Middle frontal gyrus (tissue), 1 donor: Measurements from ENCODE around the gene RAX2.
"Not testable (repeated sequence)": the region's sequence is repeated elsewhere in the genome, so short reads cannot be mapped to it uniquely, and the experiment has no call there.

Experiments
- DNase-seq: peaks from one replicate; pipeline ENCODE4 v3.0.0-alpha.2; 2015; ENCODE audit warnings: low spot score; ENCODE audit errors: extremely low spot score

The RAX2 gene

DNA sequence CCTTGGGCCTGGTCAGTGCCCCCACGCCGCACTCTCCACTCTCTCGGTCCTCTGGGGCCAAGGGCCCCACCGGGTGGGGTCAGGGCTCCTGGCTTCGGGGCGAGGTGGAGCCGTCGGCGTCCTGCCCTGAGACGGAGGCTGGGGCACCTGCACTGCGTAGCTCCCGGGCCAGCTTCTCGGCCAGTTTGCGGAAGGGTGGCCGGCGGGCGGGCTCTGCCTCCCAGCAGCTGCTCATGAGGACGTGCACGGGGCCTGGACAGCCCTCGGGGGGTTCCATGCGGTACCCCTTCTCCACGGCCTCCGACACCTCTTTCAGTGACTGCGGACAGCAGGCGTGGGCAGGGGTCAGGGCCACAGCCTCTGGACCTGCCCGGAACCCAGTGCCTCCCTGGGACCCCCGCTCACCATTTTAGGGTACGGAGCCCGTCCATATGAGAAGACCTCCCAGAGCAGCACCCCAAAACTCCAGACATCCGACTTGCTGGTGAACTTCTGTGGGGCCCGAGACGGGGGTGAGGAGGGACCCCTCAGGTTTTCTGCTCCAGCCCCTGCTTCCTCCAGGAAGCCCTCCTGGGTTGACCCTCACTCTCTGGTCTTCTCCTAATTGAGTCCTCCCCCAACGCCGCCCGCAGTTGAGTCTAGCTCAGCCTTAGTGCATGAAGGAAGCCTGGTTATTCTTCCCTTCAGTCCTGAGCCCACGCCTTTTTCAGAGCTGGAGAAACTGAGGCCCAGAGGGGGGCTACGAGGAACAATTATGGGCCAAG lies 6.3 kb upstream of the RAX2 start:
- DNase-seq: no peak

GRCh38 chr19:3776479-3777040 lies 4.5 kb upstream of the RAX2 start:
- DNase-seq: no peak

GRCh38 chr19:3775831-3776230 lies 3.8 kb upstream of the RAX2 start:
- DNase-seq: no peak

DNA sequence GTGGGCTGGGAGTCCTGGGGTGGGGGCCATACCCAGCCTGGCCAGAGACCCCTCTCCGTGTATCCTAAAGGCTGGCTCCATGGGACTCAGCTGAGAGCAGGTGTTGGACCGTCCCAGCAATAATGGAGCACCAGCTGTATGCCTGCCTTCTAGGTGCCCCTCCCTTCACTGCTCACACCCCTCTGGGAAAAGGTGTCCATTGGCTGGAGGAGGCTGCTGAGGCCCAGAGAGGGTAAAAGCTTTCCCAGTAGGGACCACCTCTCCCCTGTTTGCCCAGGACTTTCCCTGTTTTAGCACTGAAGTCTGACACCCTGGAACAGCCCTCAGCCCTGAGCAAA lies 3.3 kb upstream of the RAX2 start:
- DNase-seq: no peak

DNA sequence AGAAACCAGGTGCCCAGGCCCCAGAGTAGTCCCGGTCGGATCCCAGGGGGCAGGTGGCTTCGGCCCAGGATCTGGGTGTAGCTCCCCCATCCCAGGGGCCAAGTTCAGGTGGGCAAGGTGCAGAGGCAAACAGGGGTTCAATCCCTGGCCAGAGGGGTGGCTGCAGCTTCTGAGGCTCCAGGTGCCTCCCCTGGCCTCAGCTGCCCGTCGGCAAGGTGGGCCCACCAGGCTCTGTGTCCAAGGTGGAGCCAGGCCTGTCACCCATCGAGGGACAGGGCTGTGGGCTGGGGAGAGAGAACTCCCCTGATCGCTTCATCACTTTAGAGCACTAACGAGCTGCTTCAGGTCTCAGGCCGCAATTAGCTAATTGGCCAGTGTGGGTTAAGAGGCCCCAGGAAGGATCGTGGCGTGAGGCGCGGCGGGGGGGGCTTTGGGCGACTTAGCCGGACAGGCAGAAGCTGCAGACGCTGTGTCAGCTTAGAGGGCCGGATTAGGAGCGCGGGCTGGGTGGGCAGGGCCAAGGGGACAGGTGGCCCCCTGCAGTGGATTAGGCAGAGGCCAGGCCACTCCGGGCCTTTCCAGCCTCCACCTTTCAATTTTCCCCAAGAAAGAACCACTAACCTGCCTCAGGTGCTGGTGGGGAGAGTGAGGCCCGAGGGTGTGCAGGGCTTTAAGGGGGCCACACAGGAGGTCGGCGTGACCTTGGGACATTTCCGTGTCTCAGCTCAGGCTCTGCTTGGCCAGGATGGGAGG lies 2.8 kb upstream of the RAX2 start:
- no peak for DNase-seq

GRCh38 chr19:3773814-3774515 lies 1.9 kb upstream of the RAX2 start:
- no peak for DNase-seq

DNA sequence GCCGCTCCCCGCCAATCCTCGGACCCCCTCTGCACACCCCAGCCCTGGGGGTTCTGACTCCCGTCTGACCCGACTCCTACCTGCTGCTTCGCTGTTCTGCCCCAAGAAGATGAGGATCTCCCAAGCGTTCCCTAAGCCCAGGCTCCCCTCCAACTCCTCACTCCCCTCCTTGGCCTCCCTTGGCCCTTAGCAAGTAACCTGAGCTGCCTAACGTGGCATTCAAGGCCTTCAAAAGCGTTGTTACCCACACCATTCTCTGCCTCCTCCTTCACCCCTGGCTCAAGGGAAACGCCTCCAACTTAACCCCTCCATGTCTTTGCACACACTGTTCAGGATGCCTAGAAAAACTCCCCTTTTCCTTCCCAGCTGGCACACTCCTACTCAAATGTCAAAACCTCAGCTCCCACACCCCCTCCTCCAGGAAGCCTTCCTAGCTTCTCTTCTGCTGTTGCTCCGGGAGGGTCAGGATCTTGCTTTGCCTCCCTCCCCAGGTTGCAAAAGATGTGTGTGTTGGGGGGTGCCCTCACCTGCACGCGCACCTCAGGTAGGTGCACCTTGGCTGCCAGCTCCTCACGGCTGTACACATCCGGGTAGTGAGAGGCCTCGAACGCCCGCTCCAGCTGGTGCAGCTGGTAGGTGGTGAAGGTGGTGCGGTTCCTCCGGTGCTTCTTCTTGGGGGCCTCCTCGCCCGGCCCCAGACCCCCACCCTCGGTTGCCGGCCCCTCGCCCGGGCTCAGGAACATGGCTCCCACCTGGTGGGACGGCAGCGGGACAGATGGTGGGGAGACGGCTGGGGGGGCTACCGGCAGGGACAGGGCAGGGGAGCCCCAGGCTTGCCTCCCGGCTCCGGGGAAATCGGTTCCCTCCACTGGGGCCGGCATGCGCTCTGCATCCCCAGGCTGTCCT lies 775 bp downstream of the RAX2 start:
- no peak for DNase-seq

DNA sequence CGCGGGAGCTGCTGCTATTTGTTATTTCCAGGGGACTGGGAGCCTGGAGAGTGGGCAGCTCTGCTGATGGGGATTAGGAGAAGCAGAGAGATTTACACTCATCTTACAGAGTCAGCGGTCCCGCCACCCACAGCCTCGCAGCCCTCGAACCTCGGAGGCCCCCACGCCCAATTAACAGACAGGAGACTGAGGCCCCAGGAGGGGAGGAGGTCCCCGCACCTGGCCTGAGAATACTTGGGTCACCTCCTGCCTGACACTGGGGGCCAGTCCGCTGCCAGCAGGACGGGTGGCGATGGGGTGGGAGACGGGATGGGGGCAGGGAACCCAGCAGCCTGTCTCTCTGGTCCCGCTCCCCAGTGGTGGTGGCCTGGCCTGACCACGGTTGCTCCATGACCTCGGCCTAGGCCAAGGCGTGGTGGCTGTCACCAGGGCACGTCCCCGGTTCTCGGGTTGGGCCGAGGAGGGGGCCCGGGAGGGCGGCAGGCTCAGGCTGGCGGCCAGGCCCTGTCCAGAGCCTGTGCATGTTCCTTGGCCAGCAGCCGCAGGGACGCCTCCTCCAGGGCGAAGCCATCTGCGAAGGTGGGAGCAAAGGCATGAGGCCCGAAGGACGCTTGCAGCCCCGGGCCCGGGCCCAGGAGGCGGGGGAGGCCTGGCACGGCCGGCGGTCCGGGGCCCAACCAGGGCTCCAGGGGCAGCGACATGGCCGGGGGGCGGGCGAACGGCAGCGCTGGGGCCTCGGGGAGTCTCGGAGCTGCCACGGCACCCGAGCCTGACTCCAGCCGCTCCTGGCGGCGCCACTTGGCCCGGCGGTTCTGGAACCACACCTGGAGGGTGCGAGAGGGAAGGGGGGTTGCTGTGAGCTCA lies 1.7 kb downstream of the RAX2 start:
- DNase-seq: no peak

GRCh38 chr19:3769494-3769893 lies 2.5 kb downstream of the RAX2 start:
- DNase-seq: no peak

GRCh38 chr19:3768748-3769099 lies 3.3 kb downstream of the RAX2 start:
- DNase-seq: no peak

GRCh38 chr19:3768015-3768747 lies 3.8 kb downstream of the RAX2 start:
- no peak for DNase-seq

DNA sequence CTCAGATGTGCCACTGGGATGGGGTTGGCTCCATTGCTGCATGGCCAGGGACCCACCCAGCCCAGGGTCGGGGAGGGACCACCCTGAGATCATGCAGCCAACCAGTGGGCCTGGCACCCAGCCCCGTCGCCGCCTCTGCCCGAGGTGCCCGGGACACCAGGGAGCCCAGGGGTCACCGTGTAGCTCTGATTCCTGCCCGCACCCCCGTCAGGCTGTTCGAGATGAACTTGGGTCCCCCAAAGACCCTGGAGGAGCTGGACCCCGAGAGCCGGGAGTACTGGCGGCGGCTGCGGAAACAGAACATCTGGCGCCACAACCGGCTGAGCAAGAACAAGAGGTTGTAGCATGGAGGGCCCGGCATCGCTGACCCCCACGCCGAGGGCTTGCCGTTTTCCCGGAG lies 5.0 kb downstream of the RAX2 start:
- DNase-seq: no peak

DNA sequence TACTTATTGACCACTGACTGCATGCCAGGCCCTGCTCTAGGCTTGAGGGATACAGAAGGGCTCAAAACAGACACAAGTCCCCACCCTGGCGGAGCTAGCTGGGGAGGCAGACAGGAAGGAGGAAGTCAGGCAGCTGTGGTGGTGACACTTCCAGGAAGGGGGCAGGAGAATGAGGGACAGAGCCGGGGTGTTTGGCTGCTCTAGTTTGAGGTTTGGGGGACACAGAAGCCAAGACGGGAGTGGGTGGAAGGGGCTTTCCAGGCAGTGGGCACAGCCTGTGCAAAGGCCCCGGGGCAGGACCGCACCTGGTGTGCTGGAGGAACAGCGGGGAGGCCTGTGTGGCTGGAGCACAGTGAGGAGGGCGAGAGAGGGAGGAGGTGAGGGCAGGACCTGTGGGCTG lies 5.5 kb downstream of the RAX2 start:
- no peak for DNase-seq

GRCh38 chr19:3765757-3766156 lies 6.3 kb downstream of the RAX2 start:
- not testable (repeated sequence) for DNase-seq

DNA sequence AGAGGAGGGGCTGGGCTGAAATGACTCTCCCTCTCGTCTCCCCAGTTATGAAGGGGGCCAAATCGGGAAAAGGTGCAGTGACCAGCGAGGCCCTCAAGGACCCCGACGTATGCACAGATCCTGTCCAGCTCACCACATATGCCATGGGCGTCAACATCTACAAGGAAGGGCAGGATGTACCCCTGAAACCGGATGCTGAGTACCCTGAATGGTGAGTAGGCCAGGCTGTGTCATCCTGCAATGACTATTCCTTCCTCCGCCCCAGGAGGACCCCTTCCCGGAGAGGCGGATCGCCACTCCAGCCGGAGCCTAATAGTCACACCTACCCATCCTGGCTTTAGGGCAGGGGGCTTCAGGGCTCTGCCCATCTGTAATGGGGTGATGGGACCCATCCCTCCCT lies 6.9 kb downstream of the RAX2 start:
- no peak for DNase-seq

GRCh38 chr19:3762501-3763459 lies 9.2 kb downstream of the RAX2 start, which contains the start of gene MRPL54:
Gene MRPL54, plus strand, starts transcription at chr19:3762682. Its CDS starts 19 bp downstream, at chr19:3762701.
- DNase-seq: peak; percentile 99

DNA sequence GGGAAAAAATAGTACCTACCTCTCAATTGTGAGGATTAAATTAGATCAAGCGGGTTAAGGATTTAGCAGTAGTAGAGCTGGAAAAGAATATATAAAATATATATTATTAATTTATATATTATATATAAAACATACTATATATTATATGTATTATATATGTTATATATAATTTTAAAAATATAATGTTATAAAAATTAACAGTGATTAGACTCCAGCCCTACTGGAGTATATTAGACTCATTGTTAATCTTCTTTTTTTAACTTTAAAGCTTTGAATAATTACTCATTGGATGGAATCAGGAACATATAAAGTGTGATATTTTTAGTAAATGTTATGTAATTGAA lies 9.9 kb downstream of the RAX2 start:
- DNase-seq: peak; percentile 6

DNA sequence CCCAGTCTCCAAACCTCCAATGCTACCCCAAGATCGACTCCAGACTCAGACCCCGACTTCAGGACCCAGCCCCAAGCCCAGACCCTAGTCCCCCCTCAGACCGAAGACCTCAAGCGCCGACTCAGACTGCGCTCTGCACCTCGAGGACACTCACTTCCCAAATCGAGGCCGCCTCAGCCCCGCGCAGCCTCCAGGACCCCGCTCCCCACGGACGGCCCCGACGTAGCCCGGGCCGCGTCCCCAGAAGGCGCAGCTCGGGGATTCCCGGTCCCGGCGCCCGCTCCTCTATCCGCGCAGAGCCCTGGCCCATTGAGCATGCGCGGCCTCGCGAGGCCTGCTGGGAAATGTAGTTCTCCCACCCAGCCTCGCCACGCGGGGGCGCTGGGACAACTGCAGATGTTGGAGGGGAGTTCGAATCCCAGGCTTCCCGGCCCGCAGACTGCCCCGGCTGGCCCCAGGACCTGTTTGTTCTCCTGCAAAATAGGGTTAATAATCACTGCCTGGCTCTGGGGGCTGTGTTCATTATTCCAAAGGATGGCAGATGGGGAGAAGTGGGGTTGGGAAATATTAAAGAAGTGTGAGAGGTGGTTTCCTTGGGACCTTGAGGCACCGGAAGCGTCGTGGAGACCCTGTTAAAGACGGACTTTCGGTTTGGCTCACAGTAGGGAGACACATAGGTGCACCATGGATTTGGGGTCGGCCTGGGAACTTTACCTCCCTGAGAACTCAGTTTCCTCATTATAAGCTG lies 10.5 kb downstream of the RAX2 start, which contains the start of gene APBA3:
Gene APBA3 (minus strand): TSS at position 311 of the 748 bp plus-strand sequence. CDS start 1,428 bp downstream, outside the sequence.
- DNase-seq: peak; percentile 79
